CD4-positive, alpha-beta T cell (primary cell): ENCODE results near the gene PTPN21. TPM values are rescaled to one million over a fixed set of nuclear protein-coding genes. Genes with fewer than 3 reads are reported as not detected.

Source experiments
- ATAC-seq: fragments of 200-7000 bp; cut with Tn5 transposase; one replicate; pipeline ENCODE4 v1.10.0; 2022; ENCODE audit warnings: mild to moderate bottlenecking; ENCODE audit not compliant: poor library complexity
- CTCF ChIA-PET: fragments of 350-600 bp; sonication (Branson Sonifier 250); formaldehyde crosslinking; loops from one replicate; lab custom pipeline; 2021; ENCODE audit warnings: antibody characterized with exemption, inconsistent platforms; lab: Charles Lee
- POLR2A ChIA-PET: fragments of 350-600 bp; sonication (Branson Sonifier 250); formaldehyde crosslinking; loops from one replicate; lab custom pipeline; 2021; ENCODE audit warnings: antibody characterized with exemption, inconsistent platforms; lab: Charles Lee
- DNase-seq, 14 experiments: peaks; one replicate each; pipeline ENCODE4 v3.0.0-alpha.2; 2013 to 2020; ENCODE audit warnings: mixed read lengths in 2 of 14
- H3K27ac ChIP-seq, 2 donors: one replicate each; pipeline versions ENCODE4 v1.5.1 to v1.7.0; 2013; ENCODE audit warnings: low read length in 2 of 2, low read depth in 1 of 2, mild to moderate bottlenecking in 1 of 2
- H3K27me3 ChIP-seq, 2 experiments: 1 replicate in 1 of 2; 2 replicates in 1 of 2; pipeline versions ENCODE4 v1.6.1 to v1.7.0; 2013; ENCODE audit warnings: low read length in 2 of 2, control low read depth in 1 of 2, mild to moderate bottlenecking in 1 of 2, moderate library complexity in 1 of 2; ENCODE audit not compliant: insufficient read depth in 2 of 2, control insufficient read depth in 1 of 2
- H3K36me3 ChIP-seq: one replicate; pipeline ENCODE4 v1.6.1; 2013; ENCODE audit warnings: low read length, control low read depth; ENCODE audit not compliant: insufficient read depth
- H3K4me1 ChIP-seq: one replicate; pipeline ENCODE4 v1.6.1; 2013; ENCODE audit warnings: low read length, control low read depth; ENCODE audit not compliant: insufficient read depth
- H3K4me3 ChIP-seq: one replicate; pipeline ENCODE4 v1.5.1; 2013; ENCODE audit warnings: mild to moderate bottlenecking, low read length, moderate library complexity
- H3K9me3 ChIP-seq, 2 experiments: 1 replicate in 1 of 2; 2 replicates in 1 of 2; pipeline versions ENCODE4 v1.6.1 to v1.7.0; 2013; ENCODE audit warnings: low read length in 2 of 2, mild to moderate bottlenecking in 2 of 2, control low read depth in 1 of 2, moderate library complexity in 1 of 2; ENCODE audit not compliant: control insufficient read depth in 1 of 2, insufficient read depth in 1 of 2
- H3K27ac Mint-ChIP-seq: one replicate; pipeline ENCODE4 v1.8.0; 2020; ENCODE audit warnings: mixed read lengths
- H3K27me3 Mint-ChIP-seq: one replicate; pipeline ENCODE4 v1.8.0; 2021; ENCODE audit warnings: mixed read lengths
- H3K36me3 Mint-ChIP-seq: one replicate; pipeline ENCODE4 v1.8.0; 2021; ENCODE audit warnings: low read depth, mixed read lengths
- H3K4me1 Mint-ChIP-seq: one replicate; pipeline ENCODE4 v1.8.0; 2021; ENCODE audit warnings: low read depth, mixed read lengths
- H3K4me3 Mint-ChIP-seq: one replicate; pipeline ENCODE4 v1.8.0; 2020; ENCODE audit warnings: mild to moderate bottlenecking, mixed read lengths
- H3K9me3 Mint-ChIP-seq: one replicate; pipeline ENCODE4 v1.8.0; 2020; ENCODE audit warnings: mixed read lengths
- CTCF ChIP-seq: fragments of 200-600 bp; IDR thresholded peaks from one replicate; pipeline ENCODE4 v1.8.0; 2022; ENCODE audit warnings: antibody characterized with exemption, mild to moderate bottlenecking
- intact Hi-C, 2 experiments: fragments of 100-400 bp; cut with DNase I in 1 of 2; cut with micrococcal nuclease in 1 of 2; formaldehyde crosslinking; loops; one replicate each; pipeline versions ENCODE4 v1.15.1 to v1.9.0; 2023 to 2025; cut with DNase I, micrococcal nuclease
- total RNA-seq, 174 experiments: library from RNA in 2 of 174; stranded (reverse) in 2 of 174; gene quantifications; one replicate each; pipeline ENCODE4 v1.2.3 and lab custom pipeline; 2021 to 2026

Gene PTPN21
- total RNA-seq, 2 experiments from 2014 or later: not detected

GRCh38 chr14:88481059-88481458 lies 73.7 kb downstream of the PTPN21 start:
- Mint-ChIP-seq H3K4me1 (no peaks in the 10 kb centered on the region), H3K27ac (no peak overlapping the region), H3K4me3 (no peak overlapping the region), H3K36me3 (no peaks in the 10 kb centered on the region), H3K27me3 (peaks cover 36% of the 10 kb centered on the region), H3K9me3 (no peaks in the 10 kb centered on the region)
- Histone ChIP-seq H3K4me3 (no peak overlapping the region), H3K4me1 (no peaks in the 10 kb centered on the region), H3K9me3 (peaks cover 0 to 6% of the 10 kb centered on the region in 2 experiments), H3K27me3 (peaks cover 0 to 4% of the 10 kb centered on the region in 2 experiments), H3K36me3 (no peaks in the 10 kb centered on the region), H3K27ac (no peak overlapping the region)
- ATAC-seq (no peak), DNase-seq (no peak)
- intact Hi-C loops: no loop called here
- TF ChIP-seq CTCF: no peak
- ChIA-PET CTCF (no interaction called here), POLR2A (no interaction called here)

- Mint-ChIP-seq H3K4me3 (no peak overlapping the region), H3K27ac (no peak overlapping the region)
- POLR2A ChIA-PET: no interaction called here
Measured at GRCh38 chr14:88479574-88479987, 75.2 kb downstream of the PTPN21 start.

GRCh38 chr14:88478931-88479330 lies 75.9 kb downstream of the PTPN21 start:
- intact Hi-C loops: no loop called here

More at GRCh38 chr14:88479574-88479987, 75.2 kb downstream of the PTPN21 start:
- H3K4me1 Mint-ChIP-seq: no peaks in the 10 kb centered on the region
- no peak overlapping the region for H3K4me3 ChIP-seq
- H3K9me3 Mint-ChIP-seq: no peaks in the 10 kb centered on the region
- intact Hi-C loops: no loop called here
- no peaks in the 10 kb centered on the region for H3K36me3 ChIP-seq
- CTCF ChIA-PET: no interaction called here
- ATAC-seq (no peak), DNase-seq (no peak)
- TF ChIP-seq CTCF: no peak
- H3K27ac ChIP-seq: no peak overlapping the region
- H3K9me3 ChIP-seq: peaks cover 0 to 6% of the 10 kb centered on the region in 2 experiments
- H3K27me3 ChIP-seq: peaks cover 0 to 4% of the 10 kb centered on the region in 2 experiments
- no peaks in the 10 kb centered on the region for H3K36me3 Mint-ChIP-seq
- peaks cover 33% of the 10 kb centered on the region for H3K27me3 Mint-ChIP-seq
- H3K4me1 ChIP-seq: no peaks in the 10 kb centered on the region

More at GRCh38 chr14:88478931-88479330, 75.9 kb downstream of the PTPN21 start:
- CTCF ChIA-PET: no interaction called here
- no peak overlapping the region for H3K4me3 ChIP-seq
- H3K9me3 ChIP-seq: peaks cover 0 to 6% of the 10 kb centered on the region in 2 experiments
- POLR2A ChIA-PET: no interaction called here
- Mint-ChIP-seq H3K27ac (no peak overlapping the region), H3K9me3 (no peaks in the 10 kb centered on the region), H3K4me3 (no peak overlapping the region), H3K36me3 (no peaks in the 10 kb centered on the region), H3K27me3 (peaks cover 33% of the 10 kb centered on the region), H3K4me1 (no peaks in the 10 kb centered on the region)
- peaks cover 0 to 4% of the 10 kb centered on the region in 2 experiments for H3K27me3 ChIP-seq
- no peaks in the 10 kb centered on the region for H3K4me1 ChIP-seq
- H3K36me3 ChIP-seq: no peaks in the 10 kb centered on the region
- DNase-seq: no peak
- TF ChIP-seq CTCF: no peak
- H3K27ac ChIP-seq: no peak overlapping the region
- ATAC-seq: no peak
